CMK (cell line): ENCODE measurements around the gene NT5C3B.

ENCODE experiments used
- DNase-seq: peaks from one replicate; pipeline ENCODE4 v3.0.0-alpha.2; 2010; ENCODE audit warnings: low read depth

Gene NT5C3B

DNA sequence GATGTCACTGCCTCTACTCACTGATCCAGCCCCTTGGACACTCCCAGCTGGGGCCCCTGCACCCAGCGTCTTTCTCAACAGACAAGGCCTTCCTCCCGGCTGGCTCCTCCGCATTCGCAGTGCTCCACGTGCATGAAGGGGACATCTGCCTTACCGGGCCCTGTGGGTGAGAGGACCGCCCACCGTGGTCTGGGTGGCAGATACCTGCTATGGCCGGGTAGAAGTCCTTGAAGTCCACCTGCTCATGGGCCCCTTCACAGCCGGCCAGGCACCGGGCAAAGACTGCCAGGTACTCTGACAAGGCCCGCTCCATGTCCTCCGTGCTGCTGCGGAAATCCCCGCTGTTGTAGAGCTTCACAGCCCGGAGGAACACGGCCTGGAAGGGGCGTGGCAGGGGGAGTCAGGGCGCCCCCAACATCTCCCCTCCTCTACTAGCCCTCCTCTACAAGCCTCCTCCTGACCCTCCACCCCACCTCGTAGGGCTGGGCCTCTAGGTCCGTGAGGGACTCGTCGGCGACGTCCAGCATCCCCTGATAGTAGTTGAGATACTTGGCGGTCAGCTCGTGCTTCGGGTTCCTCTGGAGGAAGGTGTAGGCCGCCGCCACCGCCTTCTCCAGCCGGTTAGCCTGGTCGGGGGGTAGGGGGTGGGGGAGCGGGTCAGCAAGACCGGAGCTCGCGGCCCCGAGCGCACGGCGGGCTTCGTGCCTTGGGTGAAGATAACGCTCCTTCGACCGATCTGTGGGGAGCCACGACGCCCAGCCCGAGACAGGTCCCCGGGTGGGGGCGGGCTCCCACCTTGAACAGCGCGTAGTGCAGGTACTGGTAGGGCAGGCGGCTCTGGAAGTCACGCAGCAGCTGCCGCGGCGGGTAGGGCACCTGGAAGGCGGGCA is 25.1 kb downstream of the NT5C3B start:
- DNase-seq: no peak

DNA sequence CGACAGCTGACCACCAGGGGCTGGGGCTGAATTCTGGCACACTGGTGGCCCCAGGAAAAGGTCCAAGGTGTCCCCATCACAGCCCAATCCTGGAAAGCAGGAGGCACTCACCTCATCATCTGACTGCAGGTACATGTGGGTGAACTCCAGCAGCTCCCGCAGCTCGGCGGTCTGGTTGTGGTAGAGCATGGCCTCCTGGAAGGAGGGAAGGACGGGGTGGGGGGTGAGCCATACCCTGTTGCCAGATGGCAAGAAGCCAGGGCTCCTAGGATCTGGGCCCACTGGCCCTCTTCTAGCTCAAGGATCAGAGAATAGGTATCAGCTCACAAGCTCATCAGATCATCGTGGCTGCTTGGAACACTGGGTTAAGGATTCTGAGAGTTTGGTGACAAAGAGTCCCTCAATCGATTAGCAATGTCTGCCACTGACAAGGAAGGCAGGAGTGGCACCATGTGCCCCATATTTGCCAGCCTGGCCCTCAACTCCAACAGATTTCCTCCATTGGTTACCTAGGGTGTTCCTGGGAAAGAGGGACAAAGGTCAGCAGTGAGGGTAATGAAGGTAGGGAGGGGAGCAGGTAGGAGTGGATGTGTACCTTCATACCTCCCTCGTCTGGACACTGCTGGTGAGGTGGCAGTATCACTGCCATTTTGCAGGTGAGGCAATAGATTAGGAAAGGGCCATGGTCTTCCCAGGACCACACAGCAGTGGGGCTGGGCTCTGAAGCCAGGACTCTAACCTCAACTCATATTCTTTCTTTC is 29.2 kb downstream of the NT5C3B start:
- DNase-seq: no peak

DNA sequence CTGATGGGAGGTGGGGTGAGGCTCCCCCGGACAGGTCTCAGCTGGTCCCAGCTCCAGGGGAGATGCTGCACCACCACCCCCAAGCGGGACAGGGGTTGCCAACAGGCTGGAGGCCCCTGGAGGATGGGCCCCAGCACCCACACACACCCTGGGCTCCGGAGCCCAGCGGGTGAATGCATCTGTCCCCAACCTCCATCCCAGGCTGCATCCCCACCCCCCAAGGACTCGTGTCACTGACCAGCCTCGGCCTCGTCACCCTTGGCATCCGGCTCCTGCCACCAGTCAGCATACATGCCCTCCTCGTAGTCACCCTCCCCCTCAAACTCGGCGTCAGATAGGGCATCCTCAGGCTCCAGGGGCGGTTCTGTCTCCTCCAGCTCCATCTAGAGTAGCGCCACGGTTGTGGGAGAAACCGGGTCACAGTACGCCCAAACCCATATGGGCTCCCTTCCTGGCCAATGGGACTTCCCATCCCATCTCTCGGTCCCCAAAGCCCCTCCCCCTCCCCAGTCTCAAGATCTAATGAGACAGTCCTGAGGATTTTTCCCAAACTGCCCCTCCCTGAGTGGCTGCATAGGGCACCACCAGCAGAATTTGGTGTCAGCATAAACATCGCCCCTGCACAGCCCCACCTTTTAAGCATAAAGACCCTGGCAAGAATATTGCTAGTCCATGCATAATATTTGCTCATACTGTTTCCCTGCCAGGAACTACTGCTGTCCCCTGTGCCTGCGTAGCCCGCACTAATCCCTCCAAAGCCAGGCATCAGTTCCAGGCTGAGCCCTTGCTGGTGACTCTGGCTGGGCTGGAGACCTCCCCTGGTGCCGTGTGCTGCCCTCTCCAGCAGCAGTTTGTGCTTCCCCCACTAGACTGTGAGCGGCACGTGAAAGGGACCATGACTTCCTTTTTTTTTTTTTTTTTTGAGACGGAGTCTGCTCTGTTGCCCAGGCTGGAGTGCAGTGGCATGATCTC is 32.7 kb downstream of the NT5C3B start:
- DNase-seq: no peak

DNA sequence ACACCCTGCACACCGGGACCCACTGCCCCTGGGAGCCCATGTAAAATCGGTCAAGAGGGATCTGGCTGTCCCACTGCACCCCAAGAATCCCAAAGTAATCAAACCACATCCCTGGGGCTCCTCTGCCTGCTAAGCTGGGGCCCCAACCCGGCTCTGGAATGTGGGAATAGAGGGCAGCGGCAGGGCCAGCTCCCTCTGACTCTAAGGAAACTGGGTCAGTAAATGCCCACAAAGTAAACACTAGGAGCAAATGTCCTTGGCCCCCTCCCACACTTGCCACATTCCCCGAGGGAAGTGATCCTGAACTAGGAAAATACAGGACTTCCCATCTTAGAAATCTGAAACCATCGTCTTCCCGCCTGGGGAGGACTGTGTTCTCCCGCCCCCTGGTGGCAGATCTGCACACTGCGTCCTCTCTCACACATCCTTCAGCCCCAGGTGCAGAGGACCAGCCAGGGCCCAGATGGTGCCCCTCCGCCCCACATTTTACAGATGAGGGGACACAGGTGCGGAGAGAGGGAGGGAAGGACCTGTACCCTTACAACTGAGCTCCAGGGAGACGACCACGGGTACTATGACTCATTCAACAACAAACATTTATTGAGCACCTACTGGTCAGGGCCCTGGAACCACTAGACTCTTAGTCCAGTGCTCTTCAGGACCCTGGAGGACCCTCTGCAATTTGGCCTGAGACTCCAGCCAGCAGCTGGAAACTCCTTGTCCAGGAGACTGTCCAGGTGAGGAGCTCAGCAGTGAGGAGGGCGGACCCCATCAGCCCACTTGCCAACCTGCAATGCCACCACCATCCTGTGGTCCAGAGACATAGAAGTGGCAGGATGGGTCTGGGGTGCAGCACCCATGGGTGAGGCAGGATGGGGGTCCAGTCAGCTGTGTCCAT is 34.4 kb downstream of the NT5C3B start:
- DNase-seq: no peak

DNA sequence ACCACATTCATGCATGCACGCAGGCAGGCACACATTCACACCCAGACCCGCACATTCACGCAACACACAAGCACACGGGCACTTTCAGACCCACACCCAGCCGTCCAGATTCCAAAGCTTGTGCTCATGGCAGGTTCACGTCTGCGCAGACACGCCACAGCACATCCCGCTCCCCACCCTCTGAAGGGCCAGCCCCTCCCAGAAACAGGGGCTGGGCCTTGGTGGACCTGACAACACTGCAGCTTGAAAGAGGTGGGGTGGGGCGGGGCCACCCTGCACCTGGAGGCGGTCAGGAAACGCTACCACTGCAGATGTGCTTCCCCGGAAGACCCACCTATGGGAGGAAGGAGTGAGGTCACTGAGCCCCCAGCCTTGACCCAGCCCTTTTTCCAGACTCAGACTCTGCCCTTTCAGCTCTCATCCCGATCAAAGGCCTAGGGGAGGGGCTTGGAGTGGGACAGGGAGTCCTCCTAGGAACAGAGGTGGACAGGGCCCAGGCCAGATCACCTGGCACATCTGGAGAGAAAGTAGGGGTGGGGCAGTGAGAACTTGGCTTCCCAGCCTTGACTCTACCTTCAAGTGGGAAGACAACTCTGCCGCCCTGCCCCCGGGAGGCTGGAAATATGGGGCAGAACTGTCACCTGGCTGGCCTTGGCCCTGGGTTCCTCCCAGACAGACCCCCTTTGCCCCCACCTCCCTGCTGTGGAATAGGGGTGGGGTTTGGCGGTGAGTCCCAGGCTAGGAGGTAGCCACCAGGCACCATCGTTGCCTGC is 35.2 kb downstream of the NT5C3B start:
- no peak for DNase-seq

DNA sequence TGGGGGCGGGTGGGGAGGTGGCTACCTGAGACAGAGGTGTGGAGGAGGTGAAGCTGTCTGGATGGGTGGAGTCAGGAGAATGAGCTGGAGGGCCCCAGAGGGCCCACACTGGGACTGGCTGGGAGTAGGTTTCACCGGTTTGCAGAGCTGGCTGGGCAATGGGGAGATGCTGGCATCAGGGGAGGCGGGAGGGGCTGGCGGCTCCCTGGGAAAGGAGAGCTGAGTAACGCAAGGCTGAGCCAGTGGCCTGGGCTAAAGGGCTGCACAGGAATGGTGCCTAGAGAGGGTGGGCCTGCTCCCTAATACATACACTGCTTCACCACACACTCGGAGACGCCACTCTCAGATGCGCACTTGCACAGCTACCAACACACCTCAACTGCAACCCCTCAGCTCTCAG is 36.7 kb downstream of the NT5C3B start:
- DNase-seq: no peak

DNA sequence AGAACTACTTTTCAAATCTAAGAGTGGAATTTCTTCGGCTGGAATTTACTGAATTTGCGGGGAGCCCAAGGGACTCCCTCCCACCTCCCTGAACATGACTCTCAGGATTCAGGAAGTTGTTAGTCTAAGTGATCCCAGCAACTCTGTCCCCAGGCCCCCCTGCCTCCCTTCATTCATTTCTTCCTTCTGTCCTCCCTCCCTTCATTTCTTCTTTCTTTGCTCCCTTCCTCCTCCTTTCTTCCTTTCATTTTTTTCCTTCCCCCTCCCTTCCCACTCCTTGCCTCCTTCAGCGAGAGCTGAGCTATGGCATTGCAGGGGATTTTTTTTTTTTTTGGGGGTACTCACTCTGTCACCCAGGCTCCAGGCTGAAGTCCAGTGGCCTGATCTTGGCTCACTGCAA is 38.7 kb downstream of the NT5C3B start:
- DNase-seq: no peak

DNA sequence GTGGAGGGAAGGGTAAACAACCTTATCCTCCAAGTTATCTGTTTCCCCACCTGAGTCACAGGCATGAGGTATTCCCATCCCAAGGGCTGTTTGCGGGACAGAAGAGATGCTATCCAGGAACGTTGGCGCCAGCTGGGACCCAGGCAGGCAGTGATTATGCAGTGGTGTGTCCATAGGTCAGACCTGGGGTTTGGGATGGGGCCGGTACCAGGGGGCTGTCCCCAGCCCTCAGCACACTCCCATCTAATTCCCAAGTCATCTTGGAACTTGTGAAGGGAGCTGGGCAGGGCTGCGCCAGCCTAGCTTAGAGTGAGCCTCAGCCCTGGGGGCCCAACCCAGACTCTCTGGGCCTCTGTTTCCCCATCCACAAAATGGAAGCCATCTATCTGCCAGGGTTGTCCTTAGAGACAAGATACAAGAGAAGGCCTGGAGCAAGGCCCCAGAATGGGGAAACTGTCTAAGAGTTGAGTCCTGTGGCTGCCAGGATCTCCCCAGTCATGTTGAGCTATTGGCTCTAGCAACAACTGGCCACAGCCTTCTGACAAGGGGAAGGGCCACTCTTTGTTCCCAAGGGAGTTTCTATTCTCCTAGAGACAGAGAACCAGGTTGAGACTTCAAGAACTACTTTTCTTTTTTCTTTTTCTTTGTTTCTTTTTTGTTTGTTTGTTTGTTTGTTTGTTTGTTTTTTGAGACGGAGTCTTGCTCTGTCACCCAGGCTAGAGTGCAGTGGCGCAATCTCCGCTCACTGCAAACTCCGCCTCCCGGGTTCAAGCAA is 39.7 kb downstream of the NT5C3B start:
- DNase-seq: no peak

DNA sequence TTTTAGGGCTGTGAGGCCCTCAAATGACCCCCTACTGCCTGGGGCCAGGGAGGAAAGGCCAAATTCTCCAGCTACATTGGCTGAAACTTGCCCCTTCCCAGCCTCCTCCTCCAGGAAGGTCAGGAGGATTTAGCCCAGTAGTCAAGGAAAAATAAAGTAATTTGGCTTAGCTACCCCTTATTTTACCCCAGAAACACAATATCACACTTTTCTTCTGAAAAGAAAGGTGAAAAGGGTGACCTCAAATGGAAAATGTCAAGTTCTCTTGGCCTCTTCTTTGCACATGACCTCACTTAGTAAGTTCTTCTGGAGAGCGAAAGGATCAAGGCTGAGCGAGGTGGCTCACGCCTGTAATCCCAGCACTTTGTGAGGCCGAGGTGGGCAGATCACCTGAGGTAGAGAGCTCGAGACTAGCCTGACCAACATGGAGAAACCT is 41.5 kb downstream of the NT5C3B start:
- DNase-seq: no peak

DNA sequence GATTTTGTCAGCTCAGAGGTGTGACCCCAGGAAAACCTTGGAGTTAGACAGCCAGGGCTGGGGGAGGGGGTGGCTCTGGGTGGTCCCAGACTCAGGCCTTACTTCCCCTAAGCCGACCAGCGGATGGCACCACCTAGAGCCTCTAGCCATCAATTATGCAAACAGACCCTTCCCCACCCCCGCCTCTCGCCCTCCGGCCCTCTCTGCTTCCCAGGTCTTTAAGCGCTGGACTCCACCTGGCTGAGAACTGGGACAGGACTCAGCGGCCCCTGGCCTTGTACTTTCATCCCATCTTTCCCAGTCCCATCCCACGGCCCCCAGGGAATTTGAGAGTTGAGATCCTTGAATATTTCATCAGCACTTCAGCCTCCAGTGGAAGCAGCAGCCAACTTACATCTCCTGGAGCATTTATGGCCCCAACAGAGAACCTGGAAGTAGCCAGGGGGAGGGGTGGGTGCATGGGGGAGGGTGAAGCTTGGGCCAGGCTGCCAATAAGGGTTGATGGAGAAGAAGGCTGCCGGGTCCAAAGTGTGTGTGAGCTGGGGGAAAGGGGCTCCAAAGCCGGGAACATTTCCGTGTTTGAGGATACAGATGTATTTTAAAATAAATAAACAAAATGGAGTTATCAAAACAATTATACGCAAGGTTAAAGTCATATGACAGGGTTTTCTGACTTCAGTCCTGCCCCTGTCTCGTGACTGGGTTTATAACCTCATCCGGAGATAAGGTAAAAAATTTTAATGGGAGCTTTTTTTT is 42.1 kb downstream of the NT5C3B start:
- DNase-seq: no peak

DNA sequence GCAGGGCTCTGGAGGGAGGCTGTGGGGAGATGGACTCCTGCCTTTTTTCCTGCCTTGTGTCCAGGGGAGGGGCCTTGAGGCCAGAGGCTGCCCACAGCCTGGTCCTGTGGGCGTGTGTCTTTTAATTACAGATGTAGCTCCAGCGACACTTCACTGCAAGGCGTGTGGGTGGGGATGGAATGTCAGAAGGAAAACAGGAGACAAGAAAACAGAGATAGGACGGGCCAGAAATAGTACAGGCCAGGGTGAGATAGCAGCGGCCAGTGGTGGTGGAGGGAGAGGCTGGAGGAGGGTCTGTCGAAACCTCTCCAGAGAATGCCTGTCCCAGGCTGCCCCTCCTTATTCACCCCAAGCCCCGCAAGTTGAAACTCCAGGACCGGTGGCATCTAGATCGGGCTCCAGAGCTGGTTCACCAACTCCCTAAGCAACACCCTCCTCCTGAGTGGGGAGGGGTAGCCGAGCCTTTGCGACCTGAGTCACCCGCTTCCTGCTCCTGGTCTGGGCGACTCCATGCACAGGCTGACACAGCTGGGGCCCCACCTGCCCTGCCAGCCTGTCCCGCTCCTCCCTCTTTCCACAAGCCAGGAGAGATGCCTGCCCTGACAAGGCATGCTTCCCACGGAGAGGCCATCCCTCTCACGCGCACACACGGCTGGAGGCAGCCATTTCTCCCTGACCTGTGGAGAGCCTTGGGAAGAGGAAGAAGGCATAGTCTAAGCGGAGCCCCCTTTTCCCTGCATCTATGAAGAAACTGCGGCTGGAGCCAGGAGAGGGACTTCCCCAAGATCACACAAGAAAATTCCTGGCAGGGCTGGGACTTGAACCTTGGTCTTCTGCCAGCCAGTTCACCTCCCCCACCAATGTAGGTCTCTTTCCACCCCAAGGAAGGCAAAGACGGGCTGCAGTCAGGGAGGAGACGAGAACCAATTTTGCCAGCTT is 42.9 kb downstream of the NT5C3B start:
- DNase-seq: peak; percentile 75

DNA sequence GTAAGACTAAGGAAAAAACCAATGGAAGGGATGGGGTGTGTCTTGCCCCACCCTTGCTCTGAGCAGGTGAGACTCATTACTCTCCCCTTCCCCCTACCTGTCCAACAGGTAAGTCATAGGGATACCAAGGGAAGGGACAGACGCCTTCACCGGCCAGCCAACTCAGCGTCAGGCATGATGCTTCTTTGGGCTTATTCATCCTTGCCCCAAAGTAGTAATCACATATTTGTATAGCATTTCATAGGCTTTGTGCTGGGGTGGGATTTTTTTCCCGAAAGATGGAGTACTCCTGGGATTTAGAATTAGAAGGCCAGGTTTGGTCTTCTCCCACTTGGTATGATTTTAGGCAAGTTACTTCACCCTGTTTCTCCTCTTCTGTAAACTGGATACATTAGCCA is 49.0 kb downstream of the NT5C3B start:
- DNase-seq: no peak

DNA sequence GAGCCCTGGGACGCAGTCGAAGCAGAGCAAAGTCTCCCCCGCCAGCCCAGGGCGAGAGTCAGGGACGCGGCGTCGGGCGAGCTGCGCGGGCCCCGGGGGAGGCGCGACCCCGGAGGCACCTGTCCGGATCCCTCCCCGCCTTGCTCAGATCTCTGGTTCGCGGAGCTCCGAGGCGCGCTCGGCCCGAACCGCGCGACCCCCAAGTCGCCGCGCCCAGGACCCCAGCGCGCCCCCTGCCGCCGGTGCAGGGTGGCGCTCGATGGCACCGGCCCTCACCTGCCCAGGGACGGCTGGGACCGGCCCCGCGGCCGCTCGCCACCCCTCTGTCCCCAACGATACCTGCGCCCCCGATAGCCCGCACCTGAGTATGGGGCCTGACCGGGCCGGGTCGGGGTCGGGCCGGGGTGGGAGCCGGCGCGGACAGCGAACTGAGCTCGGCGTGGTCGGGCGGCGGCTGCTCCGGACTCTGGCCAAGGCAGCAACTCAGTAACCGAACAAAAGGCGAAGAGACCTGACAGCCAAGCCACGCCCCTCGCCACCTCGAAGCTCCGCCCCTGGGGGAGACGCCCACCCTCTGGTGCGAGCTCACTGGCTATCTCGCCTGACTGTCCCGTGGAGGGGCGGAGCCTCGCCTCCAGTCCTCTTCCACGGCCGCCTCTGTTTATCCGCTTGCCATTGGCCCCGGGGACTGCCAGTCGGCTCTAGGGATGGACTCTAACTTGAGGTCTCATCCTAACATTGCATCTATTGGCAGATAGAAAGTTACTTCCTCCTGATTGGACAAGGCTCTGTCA is 49.6 kb downstream of the NT5C3B start, which contains the start of gene JUP:
Gene JUP (minus strand): TSS at position 485 of the 794 bp plus-strand sequence. CDS start 14,857 bp downstream, outside the sequence.
- peak; percentile 98 for DNase-seq

DNA sequence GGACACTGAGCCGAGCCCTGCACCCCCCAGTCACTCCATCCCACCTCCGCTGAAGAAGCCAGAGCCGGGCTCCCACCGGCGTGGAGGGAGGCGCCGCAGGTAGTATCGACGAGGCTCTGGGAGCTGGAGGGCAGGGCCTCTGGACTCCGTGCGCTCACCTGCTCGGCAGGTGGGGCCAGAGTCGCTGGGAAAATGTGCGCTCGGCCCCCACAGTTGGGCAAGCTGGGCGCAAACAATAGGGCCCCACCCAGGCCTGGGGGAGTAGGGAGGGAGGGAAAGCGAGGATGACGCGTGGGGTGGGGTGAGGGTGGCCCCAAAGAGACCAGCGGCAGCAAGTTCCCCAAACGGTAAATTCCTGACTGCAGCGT is 50.2 kb downstream of the NT5C3B start:
- no peak for DNase-seq

DNA sequence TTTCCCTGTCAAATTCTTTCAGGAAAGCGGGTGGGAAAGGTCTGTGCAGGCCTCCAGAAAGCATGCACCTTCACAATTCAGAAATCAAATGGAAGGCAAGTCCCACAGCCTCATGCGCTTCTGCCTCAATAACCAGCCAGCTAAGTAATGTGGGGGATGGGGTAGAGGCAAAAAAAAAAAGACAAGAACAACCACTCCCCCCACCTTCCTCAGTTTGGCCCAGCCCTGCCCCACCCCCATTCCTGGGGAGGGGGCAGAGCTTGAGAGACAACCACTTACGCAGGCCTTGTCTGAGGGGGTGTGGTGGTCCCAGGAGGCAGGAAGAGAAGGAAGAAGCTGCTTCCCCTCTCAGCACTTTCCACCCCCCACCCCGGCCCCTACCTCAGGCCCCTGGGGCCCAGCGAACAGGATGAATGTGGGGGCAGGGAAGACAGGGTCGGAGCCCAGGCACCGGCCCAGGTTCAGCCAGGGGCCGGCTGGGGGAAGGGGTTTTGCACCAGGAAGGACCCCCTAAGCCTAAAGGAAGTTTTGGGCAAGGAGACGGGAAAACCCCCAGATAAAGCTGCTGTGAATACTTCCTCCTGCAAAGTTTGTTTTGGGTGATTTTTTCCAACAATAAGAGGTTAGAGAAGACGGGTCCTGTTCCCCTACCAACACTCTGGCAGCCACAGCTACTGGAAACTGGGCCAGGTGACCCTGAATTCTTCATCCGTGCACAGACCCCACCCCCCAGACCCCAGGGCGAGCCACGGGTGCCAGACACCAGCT is 50.8 kb downstream of the NT5C3B start:
- peak; percentile 88 for DNase-seq

DNA sequence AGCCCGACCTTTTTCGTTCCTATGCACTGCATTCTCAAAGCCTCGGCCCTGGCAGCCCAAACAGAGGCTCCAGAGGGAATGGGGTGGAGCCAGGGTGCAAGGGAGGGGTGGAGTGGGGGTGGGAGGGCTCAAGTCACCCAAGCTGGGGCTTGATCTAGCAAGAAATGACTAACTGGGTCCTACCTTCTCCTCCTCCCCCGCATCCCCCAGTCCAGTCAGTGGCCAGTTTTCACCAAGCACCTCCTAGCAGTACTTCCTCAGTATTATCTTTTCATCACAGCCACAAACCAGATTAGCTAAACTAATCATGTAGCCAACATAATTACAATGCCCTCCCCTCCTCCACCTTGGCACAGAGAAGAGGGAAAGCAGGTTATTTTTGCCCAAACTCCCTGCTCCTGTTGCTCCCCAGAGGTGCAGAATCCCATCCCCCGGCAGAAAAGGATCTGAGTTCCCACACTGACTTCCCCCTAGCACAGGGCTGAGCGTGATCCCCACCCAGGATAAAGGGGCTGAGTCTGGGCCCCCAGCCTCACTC is 51.8 kb downstream of the NT5C3B start:
- peak; percentile 95 for DNase-seq
